ENCODE results near the gene SIDT2. TPM values are rescaled to one million over a fixed set of nuclear protein-coding genes. Genes with fewer than 3 reads are reported as not detected.

Gene SIDT2
- total and polyA plus RNA-seq, 2 of the 8 experiments (the other 6 are each of a cell fraction or from before 2014, with no cell fraction given), result 18.5 to 21.1 TPM

GRCh38 chr11:117181586-117182550 is 3.3 kb downstream of the SIDT2 start (continued):
- TF ChIP-seq CTCF (IDR thresholded peaks at IDR 0.05; ENCODE audit: control extremely low read depth in 1 of 3, insufficient read depth in 1 of 3, low read depth in 1 of 3, low read length in 3 of 3) (no peak), JUND (IDR thresholded peaks at IDR 0.05; ENCODE audit: low read length) (no peak), CREB1 (IDR thresholded peaks at IDR 0.05) (no peak)

Measured in H1 (cell line).